HepG2 (cell line): Measurements from ENCODE around the gene LYZL6. TPM values are rescaled to one million over a fixed set of nuclear protein-coding genes. Genes with fewer than 3 reads are reported as not detected.
A peak's percentile ranks its signal among the peaks of the same experiment; 100 is the strongest.

ENCODE experiments used
- CBX2 ChIP-seq, 2 experiments: fragments of 200-600 bp in 1 of 2; sonication (generic); formaldehyde crosslinking in 1 of 2; IDR thresholded peaks; 2 replicates each; pipeline versions ENCODE4 v1.7.0 to v1.8.1; 2018 to 2022; ENCODE audit warnings: low read depth in 2 of 2, low read length in 1 of 2, mild to moderate bottlenecking in 1 of 2, missing genetic modification reagents in 1 of 2
- GABPB1 ChIP-seq: IDR thresholded peaks from 2 replicates; pipeline ENCODE4 v1.6.1; 2016; ENCODE audit warnings: mild to moderate bottlenecking, missing genetic modification reagents, moderate library complexity, missing compliant biosample characterization
- GATA4 ChIP-seq: sonication (generic); IDR thresholded peaks from 2 replicates; pipeline ENCODE4 v1.6.1; 2016; ENCODE audit warnings: antibody characterized with exemption, low read depth, borderline replicate concordance
- HNF1A ChIP-seq, 2 experiments: sonication (generic) in 1 of 2; formaldehyde crosslinking in 1 of 2; IDR thresholded peaks; 2 replicates each; pipeline versions ENCODE4 v1.4.0 to v1.6.1; 2016 to 2020; ENCODE audit warnings: borderline replicate concordance in 1 of 2, low read depth in 1 of 2, mild to moderate bottlenecking in 1 of 2, missing genetic modification reagents in 1 of 2
- HOXA3 ChIP-seq: sonication (generic); formaldehyde crosslinking; IDR thresholded peaks from 2 replicates; pipeline ENCODE4 v1.5.0; 2020; ENCODE audit warnings: missing genetic modification reagents
- KAT8 ChIP-seq: IDR thresholded peaks from 2 replicates; pipeline ENCODE4 v1.6.1; 2016; ENCODE audit warnings: missing genetic modification reagents, missing compliant biosample characterization
- NR1H2 ChIP-seq: sonication (generic); formaldehyde crosslinking; IDR thresholded peaks from 2 replicates; pipeline ENCODE4 v1.8.1; 2022; ENCODE audit warnings: low read depth, missing genetic modification reagents, borderline replicate concordance
- NR2F2 ChIP-seq: IDR thresholded peaks from 2 replicates; pipeline ENCODE4 v1.6.1; 2012; ENCODE audit warnings: low read depth, inconsistent platforms, borderline replicate concordance
- ONECUT2 ChIP-seq: sonication (generic); formaldehyde crosslinking; IDR thresholded peaks from 2 replicates; pipeline ENCODE4 v1.4.0; 2020; ENCODE audit warnings: missing genetic modification reagents
- PBX3 ChIP-seq: sonication (generic); formaldehyde crosslinking; IDR thresholded peaks from 2 replicates; pipeline ENCODE4 v1.8.1; 2023; ENCODE audit warnings: missing genetic modification reagents, inconsistent platforms, borderline replicate concordance
- PRMT3 ChIP-seq: sonication (generic); formaldehyde crosslinking; IDR thresholded peaks from 2 replicates; pipeline ENCODE4 v1.8.1; 2022; ENCODE audit warnings: low read depth, mild to moderate bottlenecking, moderate library complexity, missing genetic modification reagents, borderline replicate concordance
- TFDP2 ChIP-seq: sonication (generic); formaldehyde crosslinking; IDR thresholded peaks from 2 replicates; pipeline ENCODE4 v1.4.0; 2020; ENCODE audit warnings: missing genetic modification reagents
- TP53 ChIP-seq: sonication (generic); formaldehyde crosslinking; conservative IDR thresholded peaks from 2 replicates; pipeline ENCODE4 v1.4.0; 2020; ENCODE audit warnings: missing genetic modification reagents
- ZIK1 ChIP-seq: sonication (generic); formaldehyde crosslinking; IDR thresholded peaks from 2 replicates; pipeline ENCODE4 v1.5.0; 2020; ENCODE audit warnings: mild to moderate bottlenecking, low read depth, missing genetic modification reagents, borderline replicate concordance
- ZNF878 ChIP-seq: sonication (generic); formaldehyde crosslinking; IDR thresholded peaks from 2 replicates; pipeline ENCODE4 v1.8.1; 2023; ENCODE audit warnings: mild to moderate bottlenecking, missing genetic modification reagents, moderate library complexity
- polyA plus RNA-seq, 8 experiments: library from polyadenylated mRNA; depleted of rRNA in 3 of 8; stranded (reverse) in 7 of 8; unstranded in 1 of 8; fragments of >200 nt; fragmentation: Illumina TruSeq in 4 of 8; extraction: Trizol in 4 of 8; gene quantifications; 2 replicates each; pipeline versions ENCODE4 v1.2.1 to v1.2.3, GENCODE V29; 2011 to 2016; ENCODE audit warnings: low read depth in 4 of 8, missing spikeins in 1 of 8, mixed read lengths in 1 of 8; ENCODE audit not compliant: insufficient read depth in 1 of 8
- total RNA-seq, 5 experiments: library from RNA; depleted of rRNA; stranded (reverse); fragments of >200 nt; fragmentation: Illumina TruSeq; extraction: Trizol; gene quantifications; 2 replicates each; pipeline ENCODE4 v1.2.3, GENCODE V29; 2016; ENCODE audit warnings: low read depth in 1 of 5
- TF ChIP-seq, protein P1 (sequence below): sonication (generic); formaldehyde crosslinking; conservative IDR thresholded peaks from 2 replicates; pipeline ENCODE4 v1.8.0; 2022; ENCODE audit warnings: low read depth, missing genetic modification reagents
- TF ChIP-seq, protein P2 (sequence below): fragments of 450-650 bp; IDR thresholded peaks from 2 replicates; pipeline ENCODE4 v1.6.1; 2017

Gene LYZL6
- total and polyA plus RNA-seq, 2 of the 13 experiments (the other 11 are each of a cell fraction or from before 2014, with no cell fraction given): not detected

DNA sequence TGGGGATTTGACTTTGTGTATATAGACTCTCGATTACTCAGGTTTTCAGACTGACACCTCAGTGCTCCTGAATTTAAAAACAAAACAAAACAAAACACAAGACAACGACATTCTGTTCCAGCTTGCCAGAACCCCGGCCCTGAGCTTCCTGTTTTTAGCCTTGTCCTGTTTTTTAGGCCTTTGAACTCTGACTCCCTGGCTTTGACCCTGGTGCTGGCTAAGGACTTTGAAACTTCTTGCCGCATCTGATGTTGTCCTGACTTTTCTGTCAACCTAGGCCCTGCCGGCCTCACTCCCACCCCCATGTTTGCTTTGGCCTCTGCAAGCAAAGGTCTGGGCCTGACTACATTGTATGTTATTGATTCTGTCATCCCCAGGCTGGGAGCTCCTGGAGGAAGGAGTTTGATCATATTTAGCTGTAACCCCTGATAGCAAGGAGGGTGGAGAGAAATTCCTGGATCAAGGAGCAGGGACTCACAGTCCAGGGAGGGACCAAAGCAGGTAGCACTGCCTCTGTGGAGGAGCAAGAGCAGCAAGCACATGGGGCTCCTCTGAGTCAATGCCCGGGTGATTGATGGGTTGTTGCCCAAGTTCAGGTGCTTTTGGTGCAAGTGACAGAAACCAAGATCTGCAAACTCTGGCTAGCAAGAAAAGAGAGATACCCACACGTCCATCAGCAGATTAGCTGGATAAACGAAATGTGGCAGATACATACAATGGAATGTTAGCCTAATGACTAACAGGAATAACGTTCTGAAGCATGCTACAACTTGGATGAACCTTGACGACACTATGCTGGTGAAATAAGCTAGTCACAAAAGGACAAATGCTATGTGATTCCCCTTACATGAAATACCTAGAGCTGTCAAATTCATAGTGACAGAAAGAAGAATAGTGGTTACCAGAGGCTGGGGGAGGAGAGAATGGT is 30.1 kb upstream of the LYZL6 start (continued):
- TF ChIP-seq, protein P1, sequence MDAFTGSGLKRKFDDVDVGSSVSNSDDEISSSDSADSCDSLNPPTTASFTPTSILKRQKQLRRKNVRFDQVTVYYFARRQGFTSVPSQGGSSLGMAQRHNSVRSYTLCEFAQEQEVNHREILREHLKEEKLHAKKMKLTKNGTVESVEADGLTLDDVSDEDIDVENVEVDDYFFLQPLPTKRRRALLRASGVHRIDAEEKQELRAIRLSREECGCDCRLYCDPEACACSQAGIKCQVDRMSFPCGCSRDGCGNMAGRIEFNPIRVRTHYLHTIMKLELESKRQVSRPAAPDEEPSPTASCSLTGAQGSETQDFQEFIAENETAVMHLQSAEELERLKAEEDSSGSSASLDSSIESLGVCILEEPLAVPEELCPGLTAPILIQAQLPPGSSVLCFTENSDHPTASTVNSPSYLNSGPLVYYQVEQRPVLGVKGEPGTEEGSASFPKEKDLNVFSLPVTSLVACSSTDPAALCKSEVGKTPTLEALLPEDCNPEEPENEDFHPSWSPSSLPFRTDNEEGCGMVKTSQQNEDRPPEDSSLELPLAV: no peak
- TF ChIP-seq TP53 (CRISPR knock-in tag) (0 out of 2 replicates have a peak, but pooled peaks have one; percentile 43), ZNF878 (CRISPR knock-in tag) (peak; percentile 82; the same call in 1 of the 2 replicates), PRMT3 (CRISPR knock-in tag) (0 out of 2 replicates have a peak, but pooled peaks have one; percentile 67), HOXA3 (CRISPR knock-in tag) (peak; percentile 88), GATA4 (peak; percentile 85; the same call in 1 of the 2 replicates), NR2F2 (peak; percentile 97), PBX3 (no peak), CBX2 (IDR thresholded peaks at IDR 0.05; ENCODE audit: low read depth, low read length) (no peak), CBX2 (CRISPR knock-in tag; IDR thresholded peaks at IDR 0.05; ENCODE audit: low read depth) (no peak), KAT8 (CRISPR knock-in tag) (peak; percentile 41), GABPB1 (peak; percentile 63; the same call in 1 of the 2 replicates), HNF1A (IDR thresholded peaks at IDR 0.05; ENCODE audit: low read depth) (peak; percentile 63), HNF1A (CRISPR knock-in tag; IDR thresholded peaks at IDR 0.05; ENCODE audit: borderline replicate concordance) (peak; percentile 86), ONECUT2 (peak; percentile 99), ZIK1 (CRISPR knock-in tag) (no peak; the same call in 1 of the 2 replicates), NR1H2 (CRISPR knock-in tag) (peak; percentile 85; the same call in 1 of the 2 replicates), TFDP2 (CRISPR knock-in tag) (no peak)
- TF ChIP-seq, protein P2, sequence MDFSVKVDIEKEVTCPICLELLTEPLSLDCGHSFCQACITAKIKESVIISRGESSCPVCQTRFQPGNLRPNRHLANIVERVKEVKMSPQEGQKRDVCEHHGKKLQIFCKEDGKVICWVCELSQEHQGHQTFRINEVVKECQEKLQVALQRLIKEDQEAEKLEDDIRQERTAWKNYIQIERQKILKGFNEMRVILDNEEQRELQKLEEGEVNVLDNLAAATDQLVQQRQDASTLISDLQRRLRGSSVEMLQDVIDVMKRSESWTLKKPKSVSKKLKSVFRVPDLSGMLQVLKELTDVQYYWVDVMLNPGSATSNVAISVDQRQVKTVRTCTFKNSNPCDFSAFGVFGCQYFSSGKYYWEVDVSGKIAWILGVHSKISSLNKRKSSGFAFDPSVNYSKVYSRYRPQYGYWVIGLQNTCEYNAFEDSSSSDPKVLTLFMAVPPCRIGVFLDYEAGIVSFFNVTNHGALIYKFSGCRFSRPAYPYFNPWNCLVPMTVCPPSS: no peak
